ENCODE measurements around the gene GSTO2. TPM values are rescaled to one million over a fixed set of nuclear protein-coding genes. Genes with fewer than 3 reads are reported as not detected.
A peak's percentile ranks its signal among the peaks of the same experiment; 100 is the strongest.

GSTO2 gene
- total RNA-seq, 4 donors from 2014 or later: 0.30 to 1.7 (median 1.0) TPM

DNA sequence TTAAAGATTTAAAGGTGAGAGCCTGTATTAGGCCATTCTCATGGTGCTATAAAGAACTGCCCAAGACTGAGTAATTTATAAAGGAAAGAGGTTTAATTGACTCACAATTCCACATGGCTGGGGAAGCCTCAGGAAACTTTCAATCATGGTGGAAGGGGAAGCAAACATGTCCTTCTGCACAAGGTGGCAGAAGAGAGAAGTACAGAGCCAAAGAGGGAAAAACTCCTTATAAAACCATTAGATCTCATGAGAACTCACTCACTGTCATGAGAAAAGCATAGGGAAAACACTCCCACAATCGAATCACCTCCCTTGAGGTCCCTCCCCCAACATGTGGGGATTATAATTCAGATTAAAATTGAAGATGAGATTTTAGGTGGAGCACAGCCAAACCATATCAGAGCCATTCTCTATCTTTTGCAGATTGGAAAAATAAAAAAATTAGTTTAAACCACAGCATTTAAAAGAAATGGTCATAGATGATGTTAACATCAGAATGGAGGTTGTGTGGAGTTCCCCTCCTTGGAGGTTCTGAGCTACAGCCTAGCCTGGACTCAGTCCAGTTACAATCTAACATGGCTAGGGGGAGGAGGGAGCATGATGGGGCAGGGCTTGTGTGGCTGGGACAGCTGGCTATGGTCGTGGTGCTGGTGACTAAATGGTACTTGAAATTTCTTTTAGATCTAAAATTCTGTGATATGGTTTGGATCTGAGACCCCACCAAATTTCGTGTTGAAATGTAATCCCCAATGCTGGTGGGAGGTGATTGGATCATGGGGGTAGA is 33.1 kb downstream of the GSTO2 start:
- Histone ChIP-seq H3K36me3 (no peaks in the 10 kb centered on the region), H3K9me3 (no peaks in the 10 kb centered on the region), H3K27me3 (no peaks in the 10 kb centered on the region), H3K27ac (no peak overlapping the region), H3K4me1 (peaks cover 0 to 33% (median 14%) of the 10 kb centered on the region in 4 donors), H3K4me3 (no peak overlapping the region)
- WGBS, 2 donors: 67 to 76% methylated on average over 3 of the region's 3 CpGs
- DNase-seq (ENCODE audit: low spot score in 2 of 2): no peak
- TF ChIP-seq, protein P1, sequence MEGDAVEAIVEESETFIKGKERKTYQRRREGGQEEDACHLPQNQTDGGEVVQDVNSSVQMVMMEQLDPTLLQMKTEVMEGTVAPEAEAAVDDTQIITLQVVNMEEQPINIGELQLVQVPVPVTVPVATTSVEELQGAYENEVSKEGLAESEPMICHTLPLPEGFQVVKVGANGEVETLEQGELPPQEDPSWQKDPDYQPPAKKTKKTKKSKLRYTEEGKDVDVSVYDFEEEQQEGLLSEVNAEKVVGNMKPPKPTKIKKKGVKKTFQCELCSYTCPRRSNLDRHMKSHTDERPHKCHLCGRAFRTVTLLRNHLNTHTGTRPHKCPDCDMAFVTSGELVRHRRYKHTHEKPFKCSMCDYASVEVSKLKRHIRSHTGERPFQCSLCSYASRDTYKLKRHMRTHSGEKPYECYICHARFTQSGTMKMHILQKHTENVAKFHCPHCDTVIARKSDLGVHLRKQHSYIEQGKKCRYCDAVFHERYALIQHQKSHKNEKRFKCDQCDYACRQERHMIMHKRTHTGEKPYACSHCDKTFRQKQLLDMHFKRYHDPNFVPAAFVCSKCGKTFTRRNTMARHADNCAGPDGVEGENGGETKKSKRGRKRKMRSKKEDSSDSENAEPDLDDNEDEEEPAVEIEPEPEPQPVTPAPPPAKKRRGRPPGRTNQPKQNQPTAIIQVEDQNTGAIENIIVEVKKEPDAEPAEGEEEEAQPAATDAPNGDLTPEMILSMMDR (IDR thresholded peaks at IDR 0.05): no peak
- TF ChIP-seq EP300 (IDR thresholded peaks at IDR 0.05) (no peak), POLR2A (IDR thresholded peaks at IDR 0.05) (no peak)

DNA sequence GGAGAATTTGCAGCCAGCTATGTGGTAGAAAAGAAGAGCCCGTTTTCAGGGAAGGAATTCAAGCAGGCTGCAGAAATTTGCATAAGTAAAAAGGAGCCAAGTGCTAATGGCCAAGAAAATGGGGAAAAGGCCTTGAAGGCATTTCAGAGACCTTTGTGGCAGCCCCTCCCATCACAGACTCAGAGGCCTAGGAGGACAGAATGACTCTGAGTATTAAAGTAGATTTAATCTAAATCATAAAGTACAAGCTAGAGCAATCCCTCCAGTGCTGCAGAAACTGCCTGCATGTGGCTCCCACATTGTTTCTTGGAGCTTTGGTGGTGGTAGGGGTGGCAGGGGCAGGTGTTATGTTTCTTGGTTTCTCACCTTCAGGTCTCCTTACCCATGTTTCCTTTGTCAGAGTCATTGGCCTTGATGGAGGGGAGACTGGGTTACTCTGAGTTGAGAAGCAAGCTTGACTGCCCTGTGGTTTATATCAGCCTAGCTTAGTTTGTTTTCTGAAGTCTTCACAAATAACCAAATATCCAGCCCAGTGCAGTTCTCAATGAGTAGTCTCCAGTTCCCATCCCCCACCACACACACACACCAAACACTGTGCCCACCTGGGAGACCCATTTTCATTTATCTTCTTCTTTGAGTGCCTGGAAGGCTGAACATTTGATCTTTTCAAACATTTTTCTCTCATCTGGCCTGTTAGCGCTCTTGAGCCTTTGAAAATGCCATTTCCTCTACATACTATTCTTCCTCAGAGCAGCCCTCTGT is 34.8 kb downstream of the GSTO2 start:
- 44 to 47% methylated on average over 2 of the region's 2 CpGs for WGBS, 2 donors
- no peaks in the 10 kb centered on the region for H3K9me3 ChIP-seq
- no peak for DNase-seq (ENCODE audit: low spot score in 2 of 2)
- peaks cover 0 to 49% (median 20%) of the 10 kb centered on the region in 4 donors for H3K4me1 ChIP-seq
- no peak overlapping the region for H3K4me3 ChIP-seq
- H3K36me3 ChIP-seq: no peaks in the 10 kb centered on the region
- TF ChIP-seq EP300 (IDR thresholded peaks at IDR 0.05): no peak
- H3K27ac ChIP-seq: peak overlapping the region in 1 of 4 donors; percentile 8
- no peaks in the 10 kb centered on the region for H3K27me3 ChIP-seq

GRCh38 chr10:104304356-104304745 is 35.4 kb downstream of the GSTO2 start:
- 91 to 92% methylated on average over 4 of the region's 4 CpGs for WGBS, 2 donors
- H3K27ac ChIP-seq: peak overlapping the region in 1 of 4 donors; percentile 8

DNA sequence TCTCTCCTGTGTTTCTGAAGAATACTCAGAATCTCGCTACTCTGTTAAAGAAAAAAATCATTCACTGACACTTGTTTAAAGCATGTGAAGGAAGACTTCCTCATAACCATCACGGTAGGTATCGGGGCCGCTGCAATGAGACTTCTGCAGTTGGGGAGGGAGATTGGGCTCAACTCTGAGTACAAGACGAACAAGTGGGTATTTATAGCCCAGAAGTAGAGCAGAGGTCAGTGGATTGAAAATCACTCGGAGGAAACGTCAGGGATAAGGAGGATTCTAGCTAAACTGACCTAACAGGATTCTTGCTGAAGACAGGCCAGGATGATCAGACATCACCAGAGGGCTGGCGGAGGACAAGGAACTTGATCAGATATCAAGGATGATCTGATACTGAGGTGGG is 35.9 kb downstream of the GSTO2 start:
- WGBS, 2 donors: 58 to 62% methylated on average over 8 of the region's 8 CpGs

More at GRCh38 chr10:104304356-104304745, 35.4 kb downstream of the GSTO2 start:
- DNase-seq (ENCODE audit: low spot score in 2 of 2): no peak
- Histone ChIP-seq H3K27me3 (no peaks in the 10 kb centered on the region), H3K4me1 (peaks cover 0 to 47% (median 19%) of the 10 kb centered on the region in 4 donors), H3K36me3 (no peaks in the 10 kb centered on the region), H3K9me3 (no peaks in the 10 kb centered on the region), H3K4me3 (no peak overlapping the region)
- TF ChIP-seq POLR2A (IDR thresholded peaks at IDR 0.05): no peak
- no peak for TF ChIP-seq EP300 (IDR thresholded peaks at IDR 0.05)
- TF ChIP-seq, protein P1 (IDR thresholded peaks at IDR 0.05): no peak

GRCh38 chr10:104306897-104307296 is 37.9 kb downstream of the GSTO2 start:
- no peak for DNase-seq (ENCODE audit: low spot score in 2 of 2)
- TF ChIP-seq POLR2A (IDR thresholded peaks at IDR 0.05): no peak
- H3K27ac ChIP-seq: peak overlapping the region in 2 of 4 donors; percentile 36 to 69
- peaks cover 0 to 12% (median 0%) of the 10 kb centered on the region in 3 donors for H3K36me3 ChIP-seq
- peaks cover 0 to 65% (median 32%) of the 10 kb centered on the region in 4 donors for H3K4me1 ChIP-seq
- no peaks in the 10 kb centered on the region for H3K9me3 ChIP-seq
- no peaks in the 10 kb centered on the region for H3K27me3 ChIP-seq
- 60 to 75% methylated on average over 3 of the region's 3 CpGs for WGBS, 2 donors
- H3K4me3 ChIP-seq: no peak overlapping the region

More for the DNA sequence above, 35.9 kb downstream of the GSTO2 start:
- Histone ChIP-seq H3K27me3 (no peaks in the 10 kb centered on the region), H3K27ac (peak overlapping the region in 2 of 4 donors; percentile 38 to 59), H3K4me3 (no peak overlapping the region), H3K9me3 (no peaks in the 10 kb centered on the region), H3K4me1 (peaks cover 0 to 53% (median 21%) of the 10 kb centered on the region in 4 donors), H3K36me3 (no peaks in the 10 kb centered on the region)
- no peak for DNase-seq (ENCODE audit: low spot score in 2 of 2)
- TF ChIP-seq EP300 (IDR thresholded peaks at IDR 0.05): no peak
- TF ChIP-seq, protein P1 (IDR thresholded peaks at IDR 0.05): no peak
- no peak for TF ChIP-seq POLR2A (IDR thresholded peaks at IDR 0.05)
